CD4-positive, alpha-beta T cell treated with Interleukin-6 at 100 ng/mL for 8 hours (primary cell): ENCODE data around the gene UTP14A.
"Not testable (repeated sequence)": the region's sequence is repeated elsewhere in the genome, so short reads cannot be mapped to it uniquely, and the experiment has no call there.

Experiments used
- DNase-seq: peaks from one replicate; pipeline ENCODE4 v3.0.0-alpha.2; 2020; ENCODE audit warnings: mixed read lengths, low spot score

Gene UTP14A, protein sequence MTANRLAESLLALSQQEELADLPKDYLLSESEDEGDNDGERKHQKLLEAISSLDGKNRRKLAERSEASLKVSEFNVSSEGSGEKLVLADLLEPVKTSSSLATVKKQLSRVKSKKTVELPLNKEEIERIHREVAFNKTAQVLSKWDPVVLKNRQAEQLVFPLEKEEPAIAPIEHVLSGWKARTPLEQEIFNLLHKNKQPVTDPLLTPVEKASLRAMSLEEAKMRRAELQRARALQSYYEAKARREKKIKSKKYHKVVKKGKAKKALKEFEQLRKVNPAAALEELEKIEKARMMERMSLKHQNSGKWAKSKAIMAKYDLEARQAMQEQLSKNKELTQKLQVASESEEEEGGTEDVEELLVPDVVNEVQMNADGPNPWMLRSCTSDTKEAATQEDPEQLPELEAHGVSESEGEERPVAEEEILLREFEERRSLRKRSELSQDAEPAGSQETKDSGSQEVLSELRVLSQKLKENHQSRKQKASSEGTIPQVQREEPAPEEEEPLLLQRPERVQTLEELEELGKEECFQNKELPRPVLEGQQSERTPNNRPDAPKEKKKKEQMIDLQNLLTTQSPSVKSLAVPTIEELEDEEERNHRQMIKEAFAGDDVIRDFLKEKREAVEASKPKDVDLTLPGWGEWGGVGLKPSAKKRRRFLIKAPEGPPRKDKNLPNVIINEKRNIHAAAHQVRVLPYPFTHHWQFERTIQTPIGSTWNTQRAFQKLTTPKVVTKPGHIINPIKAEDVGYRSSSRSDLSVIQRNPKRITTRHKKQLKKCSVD

DNA sequence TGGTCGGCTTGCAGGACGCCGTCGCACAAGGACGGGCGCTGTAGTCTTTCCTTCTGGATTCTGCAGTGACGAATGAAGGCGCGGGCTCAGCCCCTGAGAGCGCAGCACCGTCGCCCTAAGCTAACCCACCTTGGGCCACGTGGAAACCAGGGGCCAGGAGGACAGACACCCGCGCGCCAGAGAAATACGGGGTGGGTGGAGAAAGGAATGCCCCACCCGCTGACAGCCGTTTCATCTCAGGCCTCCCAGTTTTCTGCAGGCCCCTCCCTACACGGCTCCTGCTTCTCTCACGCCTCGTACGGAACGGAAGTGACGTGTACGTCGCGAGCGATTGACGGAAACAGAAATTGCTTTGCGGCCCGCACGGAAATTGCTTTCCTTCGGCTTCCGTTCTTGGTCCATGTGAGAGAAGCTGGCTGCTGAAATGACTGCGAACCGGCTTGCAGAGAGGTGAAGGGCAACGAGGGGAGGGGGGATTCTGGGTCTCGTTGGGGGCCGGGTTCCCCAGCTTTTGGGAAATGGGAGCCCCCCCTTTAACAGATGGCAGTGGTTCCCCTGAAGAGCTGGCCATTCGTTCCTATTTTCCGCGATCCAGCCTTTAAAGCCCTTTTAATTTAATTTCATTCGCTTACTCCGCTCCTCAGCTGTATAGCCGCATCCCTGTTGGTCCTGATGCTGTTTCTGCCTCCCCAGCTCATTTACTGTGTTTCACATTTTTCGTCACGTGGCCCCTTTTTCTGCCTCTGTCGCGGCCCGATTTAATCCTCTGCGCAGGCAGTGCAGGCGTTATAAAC lies at the start of gene UTP14A:
Gene UTP14A, plus strand, starts transcription at position 378 of the 794 bp plus-strand sequence. Its CDS starts 47 bp downstream, at position 425.
- DNase-seq = peak; percentile 83

DNA sequence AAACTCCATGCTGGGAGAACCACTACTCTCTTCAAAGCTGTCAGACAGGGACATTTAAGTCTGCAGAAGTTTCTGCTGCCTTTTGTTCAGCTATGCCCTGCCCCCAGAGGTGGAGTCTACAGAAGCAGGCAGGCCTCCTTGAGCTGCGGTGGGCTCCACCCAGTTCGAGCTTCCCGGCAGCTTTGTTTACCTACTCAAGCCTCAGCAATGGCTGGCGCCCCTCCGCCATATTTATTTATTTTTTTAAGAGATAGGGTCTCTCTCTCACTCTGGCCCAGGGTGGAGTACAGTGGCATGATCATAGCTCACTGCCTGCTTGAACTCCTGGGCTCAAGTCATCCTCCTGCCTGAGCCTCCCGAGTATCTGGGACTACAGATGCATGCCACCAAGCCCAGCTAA lies 46.8 kb upstream of the UTP14A start:
- DNase-seq = not testable (repeated sequence)

DNA sequence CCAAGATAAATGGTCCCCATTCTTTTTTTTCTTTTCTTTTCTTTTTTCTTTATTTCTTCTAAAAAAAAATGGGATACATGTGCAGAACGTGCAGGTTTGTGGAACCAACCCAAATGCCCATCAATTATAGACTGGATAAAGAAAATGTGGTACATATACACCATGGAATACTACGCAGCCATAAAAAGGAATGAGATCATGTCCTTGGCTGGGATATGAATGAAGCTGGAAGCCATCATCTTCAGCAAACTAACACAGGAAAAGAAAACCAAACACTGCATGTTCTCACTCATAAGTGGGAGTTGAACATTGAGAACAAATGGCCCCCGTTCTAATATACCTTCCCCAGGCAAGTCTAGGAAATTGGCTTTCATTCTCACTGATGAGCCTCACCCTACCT lies 39.6 kb upstream of the UTP14A start:
- not testable (repeated sequence) for DNase-seq

DNA sequence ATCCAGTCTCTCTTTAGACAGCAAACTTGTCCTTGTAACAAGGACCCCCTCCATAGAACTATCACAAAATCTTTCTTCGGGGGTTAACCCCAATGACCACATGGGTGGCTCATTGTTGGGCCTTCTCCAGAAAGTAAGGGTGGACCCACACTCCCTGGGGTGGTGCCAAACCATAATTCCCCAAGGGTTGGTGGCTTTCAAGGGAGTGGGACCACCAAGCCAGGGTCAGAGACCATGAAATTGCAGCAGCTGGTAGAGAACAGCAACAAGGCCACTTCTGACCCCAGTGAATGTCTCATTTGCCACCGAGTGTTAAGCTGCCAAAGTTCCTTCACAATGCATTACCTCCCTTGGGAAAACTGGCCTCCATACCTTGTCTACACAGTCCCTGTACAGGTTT lies 33.4 kb upstream of the UTP14A start:
- DNase-seq = no peak

DNA sequence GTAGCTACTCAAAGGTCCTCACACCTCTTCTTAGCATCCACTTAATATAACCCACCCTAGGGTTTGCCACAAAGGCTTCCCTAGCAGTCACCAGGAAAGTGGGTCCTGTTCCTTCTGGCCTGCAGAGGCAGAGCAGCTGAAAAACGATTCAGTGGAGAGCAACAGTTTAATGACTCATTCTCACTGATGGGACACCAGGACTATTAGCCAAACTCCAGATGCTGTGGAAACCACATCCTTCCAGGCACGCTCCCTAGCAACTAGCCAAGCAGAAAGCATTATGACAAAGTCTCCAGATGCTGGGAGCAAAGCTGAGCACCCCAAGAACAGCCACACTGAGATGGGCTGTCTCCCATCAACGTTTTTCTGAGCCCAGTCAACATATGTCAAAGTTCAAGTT lies 30.3 kb upstream of the UTP14A start:
- DNase-seq = no peak

DNA sequence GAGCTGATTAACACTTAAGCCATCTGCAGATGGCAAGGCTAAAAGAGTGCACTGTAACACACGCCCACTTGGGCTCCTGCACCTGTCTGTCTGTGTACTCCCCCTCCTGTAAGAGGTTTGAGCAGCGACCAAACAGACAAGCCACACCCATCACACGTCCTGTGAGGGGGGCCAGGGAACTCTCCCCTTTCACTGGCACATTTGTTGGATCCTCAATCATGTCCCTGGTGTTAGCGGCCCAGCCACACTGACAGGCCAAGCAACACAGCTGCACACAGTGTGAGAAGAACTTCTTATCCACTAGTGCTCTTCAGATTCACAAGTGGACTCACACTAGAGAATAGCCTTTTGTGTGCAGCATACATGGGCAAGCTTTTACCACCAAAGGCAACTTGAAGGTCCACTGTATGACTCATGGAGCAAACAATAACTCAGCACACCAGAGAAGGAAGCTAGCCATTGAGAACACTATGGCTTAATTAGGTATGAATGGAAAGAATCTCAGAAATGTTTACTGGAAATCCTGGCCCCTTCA lies 29.1 kb upstream of the UTP14A start:
- no peak for DNase-seq

DNA sequence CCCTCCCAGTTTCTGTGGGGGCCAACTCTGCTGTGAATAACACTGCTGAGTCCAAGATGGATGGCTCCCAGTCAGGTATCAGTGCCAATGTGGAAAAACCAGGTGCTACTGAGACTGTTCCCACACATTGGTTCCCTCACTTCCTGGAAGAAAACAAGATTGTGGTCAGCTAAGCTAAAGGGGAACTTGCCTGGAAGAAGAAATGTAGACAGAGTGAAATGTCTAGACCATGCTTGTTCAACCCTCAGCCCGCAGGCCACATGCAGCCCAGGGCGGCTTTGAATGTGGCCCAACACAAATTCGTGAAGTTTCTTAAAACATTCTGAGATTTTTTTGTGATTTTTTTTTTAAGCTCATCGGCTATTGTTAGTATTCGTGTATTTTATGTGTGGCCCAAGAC lies 28.6 kb upstream of the UTP14A start:
- no peak for DNase-seq

DNA sequence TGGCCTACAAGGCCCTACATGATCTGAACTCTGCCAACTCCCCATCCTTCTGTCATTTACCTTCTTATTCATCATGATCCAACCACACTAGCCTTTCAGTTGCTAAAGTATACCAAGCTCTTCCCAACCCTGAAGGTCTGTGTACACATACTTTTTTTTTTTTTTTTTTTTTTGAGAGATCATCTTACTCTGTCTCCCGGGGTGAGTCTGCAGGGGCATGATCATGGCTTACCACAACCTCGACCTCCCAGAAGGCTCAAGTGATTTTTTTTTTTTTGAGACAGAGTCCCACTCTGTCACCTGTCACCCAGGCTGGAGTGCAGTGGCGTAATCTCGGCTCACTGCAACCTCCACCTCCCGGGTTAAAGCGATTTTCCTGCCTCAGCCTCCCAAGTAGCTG lies 5.9 kb upstream of the UTP14A start:
- no peak for DNase-seq

DNA sequence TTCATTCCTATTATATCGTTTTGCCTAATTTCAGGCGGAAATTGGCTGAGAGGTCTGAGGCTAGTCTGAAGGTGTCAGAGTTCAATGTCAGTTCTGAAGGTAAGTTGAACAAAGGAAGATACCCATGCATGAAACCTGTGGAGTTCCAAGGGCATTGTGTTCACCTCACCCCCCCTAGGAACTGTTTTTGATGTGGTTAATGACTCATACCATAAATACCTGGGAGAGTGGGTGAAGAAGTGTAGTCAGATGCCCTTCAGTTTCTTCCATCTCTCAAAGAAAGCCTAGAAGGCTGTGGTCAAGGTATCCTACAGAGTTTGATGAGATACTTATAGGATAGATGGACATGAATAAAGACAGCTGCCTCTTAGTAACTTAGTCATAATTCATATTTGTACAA lies 2.7 kb downstream of the UTP14A start:
- DNase-seq = no peak

DNA sequence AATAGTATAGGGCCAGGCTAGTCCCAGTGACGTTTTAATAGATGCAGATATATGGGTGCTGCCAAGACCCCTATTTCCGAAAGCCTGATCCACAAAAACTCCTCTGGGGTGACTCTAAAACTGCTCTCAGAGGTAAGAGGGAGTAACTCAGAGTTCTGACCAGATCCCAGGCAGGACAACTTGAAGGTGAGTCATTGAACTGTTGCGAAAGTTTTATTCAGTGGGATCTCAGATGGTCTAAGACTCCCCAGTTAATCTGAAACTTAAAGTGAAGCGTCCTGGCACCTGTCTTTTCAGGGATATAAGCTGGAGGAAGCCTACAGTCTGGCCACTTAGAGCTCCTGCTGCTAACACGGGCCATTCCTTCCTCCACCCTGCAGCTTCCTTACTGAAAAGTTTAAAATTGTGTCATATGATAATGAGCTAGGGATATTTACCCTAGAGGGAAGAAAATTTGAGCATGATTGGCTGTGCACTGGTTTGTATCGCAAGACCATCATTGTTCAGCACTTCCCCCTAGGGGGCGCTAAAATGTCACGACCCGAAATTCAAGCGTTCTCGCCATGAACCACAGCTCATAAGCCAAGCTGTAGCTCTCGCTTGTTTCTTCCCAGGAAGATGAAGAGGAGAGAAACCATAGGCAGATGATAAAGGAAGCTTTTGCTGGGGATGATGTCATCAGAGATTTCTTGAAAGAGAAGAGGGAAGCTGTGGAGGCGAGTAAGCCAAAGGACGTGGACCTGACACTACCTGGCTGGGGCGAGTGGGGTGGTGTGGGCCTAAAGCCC lies 19.5 kb downstream of the UTP14A start:
- DNase-seq = peak; percentile 73

DNA sequence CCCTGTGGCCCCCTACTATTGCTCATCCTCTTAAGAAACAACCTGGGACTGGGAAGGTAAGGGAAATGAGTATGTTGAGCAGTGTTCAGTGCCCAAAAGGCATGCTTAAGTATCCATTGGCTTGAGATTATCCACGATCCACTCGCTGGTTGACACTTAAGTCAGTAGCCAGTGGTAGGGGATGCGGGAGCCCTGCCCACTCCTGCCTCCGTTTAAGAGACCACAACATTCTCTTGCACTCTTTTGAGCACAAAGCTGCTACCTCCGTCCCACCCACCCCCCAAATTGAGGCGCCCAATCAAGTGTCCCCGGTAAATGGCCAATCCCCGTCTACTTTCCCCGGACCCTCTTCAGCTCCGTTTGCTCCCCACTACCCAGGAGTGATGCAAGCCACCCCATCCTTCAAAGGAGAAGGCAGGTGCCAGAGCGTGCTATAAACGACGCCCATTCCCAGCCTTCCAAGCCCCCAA lies 25.0 kb downstream of the UTP14A start:
- DNase-seq = no peak

DNA sequence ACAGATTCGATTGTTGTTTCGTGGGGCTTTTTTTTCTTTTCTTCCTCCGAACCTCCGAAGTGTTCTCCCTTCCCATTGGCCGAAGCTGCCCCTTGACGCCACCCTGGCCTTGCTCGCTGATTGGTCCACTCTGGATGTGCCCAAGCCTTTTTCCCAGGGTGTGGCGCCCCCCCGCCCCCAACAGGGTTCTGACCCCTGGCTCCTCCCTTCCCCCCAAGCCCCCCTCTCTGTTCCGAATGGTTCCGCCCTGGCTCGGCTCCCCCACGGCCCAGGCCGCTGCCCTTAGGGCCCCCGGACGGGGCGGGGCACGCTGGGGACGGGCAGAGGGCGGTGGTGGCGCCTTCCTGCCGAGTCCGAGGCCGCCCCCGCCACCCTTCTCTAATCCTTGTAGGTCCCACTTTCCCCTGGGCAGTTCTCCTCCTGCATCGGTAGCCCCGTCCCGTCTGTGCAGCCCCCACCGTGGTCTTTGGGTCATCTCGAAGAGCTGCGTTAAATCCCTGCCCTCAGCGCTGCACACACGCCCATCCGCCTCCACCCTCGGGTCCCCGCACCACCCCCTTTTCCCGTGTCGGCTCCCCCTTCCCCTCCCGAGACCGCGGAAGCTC lies 25.5 kb downstream of the UTP14A start:
- peak; percentile 69 for DNase-seq

DNA sequence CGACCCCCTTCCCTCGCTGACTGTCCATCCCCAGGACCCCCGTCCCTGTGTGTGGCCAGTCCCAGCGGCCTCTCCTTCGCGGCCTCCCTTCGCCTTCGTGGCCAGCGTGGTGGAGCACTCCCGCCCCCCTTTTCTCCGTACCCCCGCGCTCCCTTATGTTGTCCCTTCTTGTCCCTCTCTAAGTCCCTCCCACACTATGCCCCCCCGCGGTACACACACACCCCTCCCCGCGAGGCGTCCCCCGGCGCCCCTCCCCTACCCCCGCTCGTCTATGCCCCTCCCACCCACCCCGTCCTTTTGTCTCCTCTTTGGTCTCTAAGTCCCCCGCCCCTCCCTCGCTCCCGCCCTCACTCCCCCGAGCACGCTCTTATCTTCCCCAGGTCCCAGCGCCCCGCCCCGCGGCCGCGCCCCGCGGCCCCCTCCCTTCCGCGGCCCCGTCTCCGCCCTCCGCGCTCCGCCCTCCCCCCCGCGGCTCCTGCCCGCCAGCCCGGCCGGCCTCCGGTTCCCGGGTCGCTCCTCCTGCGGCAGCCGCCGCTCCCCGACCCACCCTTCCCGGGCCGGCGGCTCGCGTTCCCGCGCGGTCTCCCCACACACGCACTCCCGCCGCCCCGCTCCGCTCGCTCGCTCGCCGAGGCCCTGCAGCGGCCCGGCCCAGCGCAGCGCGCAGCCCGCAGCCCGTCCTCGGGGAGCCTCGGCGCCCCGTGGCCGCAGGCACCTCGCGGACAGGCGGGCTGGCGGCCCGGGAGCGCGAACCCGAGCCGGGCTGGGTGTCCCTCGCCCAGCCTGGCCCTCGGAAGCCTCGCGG lies 26.3 kb downstream of the UTP14A start:
- peak; percentile 90 for DNase-seq

DNA sequence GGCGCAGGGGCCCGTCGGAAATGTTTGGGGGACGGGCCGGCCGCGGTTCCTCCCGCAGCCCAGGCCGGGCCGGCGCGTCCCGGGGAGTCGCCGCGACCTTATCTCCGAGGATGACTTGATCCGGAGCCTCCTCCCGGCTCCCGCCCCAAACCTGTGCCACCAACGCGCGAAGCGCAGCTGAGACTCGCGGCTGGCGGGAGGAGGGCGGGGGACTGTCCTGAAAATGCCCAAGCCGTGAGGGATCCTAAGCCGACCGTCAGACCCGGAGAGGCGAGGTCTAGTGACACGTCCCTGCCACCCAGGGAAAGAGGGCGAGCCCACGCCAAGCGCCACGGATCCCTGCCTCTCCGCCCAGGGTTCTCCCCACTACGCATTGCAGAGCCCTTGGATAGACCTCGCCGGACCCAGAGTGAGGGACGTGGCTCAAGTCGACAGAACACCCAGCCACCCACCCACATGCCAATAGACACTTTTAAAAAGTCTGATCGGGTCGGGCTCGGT lies 26.9 kb downstream of the UTP14A start:
- DNase-seq = no peak

DNA sequence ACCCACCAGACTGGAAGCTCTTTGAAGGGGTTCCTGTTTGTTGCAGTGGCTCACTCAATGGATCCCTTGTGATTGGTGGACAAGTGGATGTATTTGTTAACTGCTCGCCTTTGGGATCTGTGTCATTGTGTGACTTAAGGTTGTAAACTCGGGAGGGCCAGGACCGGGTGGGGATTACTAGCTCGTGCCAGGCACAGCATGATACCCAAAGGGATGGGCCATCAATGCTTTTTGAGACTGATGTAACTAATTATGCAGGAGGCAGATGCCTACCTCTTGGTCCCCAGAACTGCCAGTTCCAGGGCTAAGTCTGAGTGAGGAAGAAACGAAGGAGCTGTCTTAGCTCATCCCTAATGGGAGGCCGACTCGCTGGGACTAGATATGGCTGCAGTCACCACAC lies 27.7 kb downstream of the UTP14A start:
- DNase-seq = no peak

DNA sequence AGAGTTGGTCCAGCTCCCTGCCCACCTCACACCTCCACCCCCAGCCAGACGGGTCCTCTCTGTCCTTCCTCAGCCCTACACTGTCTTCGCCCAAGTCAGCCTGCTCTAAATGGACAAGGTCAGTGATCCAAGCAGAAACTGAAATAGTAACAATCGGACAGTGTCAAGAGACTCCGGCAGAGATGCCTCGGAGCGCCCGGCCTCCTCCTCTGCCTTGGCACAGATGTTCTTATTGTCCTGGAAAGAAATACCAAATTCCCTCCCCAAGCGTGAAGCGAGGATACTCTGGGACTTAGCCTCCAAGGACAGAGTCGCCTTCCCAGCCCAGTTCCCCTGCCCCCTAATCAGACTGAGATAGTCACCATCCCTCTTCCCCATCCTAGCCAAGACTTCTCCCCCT lies 28.5 kb downstream of the UTP14A start:
- DNase-seq = no peak

DNA sequence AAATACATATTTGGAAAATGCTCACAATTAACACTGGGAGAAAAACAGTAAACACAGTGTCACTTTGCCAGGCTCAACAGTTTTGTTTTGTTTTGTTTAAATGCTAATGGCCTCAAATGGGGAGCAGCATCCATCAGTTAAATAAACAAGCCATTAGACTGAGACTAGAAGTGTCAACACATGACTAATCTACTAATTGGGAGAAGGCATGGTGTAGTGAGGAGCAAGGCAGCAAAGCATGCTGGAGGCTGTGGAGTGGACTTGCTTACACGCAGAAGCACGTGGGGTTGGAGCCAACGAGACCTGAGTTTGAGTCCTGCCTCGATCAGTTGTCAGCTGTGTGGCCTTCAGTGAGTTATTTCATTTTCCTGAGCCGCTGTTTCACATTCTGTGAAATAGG lies 29.0 kb downstream of the UTP14A start:
- no peak for DNase-seq

DNA sequence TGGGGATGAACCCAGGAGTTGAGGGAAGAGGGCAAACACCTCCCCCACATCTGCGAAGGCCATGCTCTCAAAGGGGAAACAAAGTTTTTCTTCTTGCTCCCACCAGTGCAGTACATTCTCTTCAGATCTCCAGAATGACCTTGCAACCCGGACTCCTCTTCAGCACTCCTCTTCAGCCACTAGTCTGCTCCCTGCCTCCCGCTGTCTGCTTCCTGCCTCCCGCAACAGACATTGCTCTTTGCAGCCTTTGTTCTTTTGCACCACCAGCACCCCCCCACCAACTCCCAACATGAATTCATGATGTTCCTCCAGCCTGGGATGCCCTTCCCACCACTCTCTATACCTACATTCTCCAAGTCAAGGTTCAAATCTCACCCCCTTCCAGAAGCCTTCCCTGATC lies 32.1 kb downstream of the UTP14A start:
- DNase-seq = no peak

DNA sequence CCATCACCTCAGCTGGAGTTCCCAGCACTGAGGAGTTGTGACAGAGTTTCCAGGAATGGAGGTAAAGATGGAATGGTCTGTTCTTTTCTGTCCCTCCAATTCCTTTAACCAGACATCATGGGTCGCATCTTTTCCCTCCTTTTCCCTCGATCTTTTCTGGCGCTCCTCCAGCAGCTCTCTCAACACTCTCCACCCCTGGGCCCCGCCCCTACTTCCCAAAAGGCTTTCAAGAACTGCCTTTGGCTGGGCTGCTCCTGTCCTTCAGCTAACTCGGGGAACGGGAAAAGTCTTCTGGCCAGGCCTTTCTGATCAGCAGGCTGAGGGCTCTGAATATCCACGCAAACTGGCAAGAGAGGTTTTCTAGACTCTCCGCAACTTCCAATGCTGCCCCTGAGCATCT lies 34.0 kb downstream of the UTP14A start:
- DNase-seq = no peak

DNA sequence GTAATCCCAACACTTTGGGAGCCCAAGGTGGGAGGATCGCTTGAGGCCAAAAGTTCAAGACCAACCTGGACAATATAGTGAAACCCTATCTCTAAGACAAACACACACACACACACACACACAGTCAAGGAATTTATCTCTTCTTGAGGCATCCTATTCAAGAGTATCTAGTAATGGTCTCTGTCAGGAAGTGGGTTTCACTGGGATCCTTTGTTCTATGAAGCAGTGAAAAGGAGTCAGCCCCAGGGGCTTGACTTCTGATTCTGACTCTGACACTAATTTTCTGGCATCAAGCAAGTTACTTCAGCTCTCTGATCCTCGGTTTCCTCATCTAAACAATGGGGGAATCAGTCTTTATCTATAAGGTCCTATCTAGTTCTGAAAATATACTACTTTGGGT lies 34.8 kb downstream of the UTP14A start:
- DNase-seq = no peak
